Caco-2 (cell line): ENCODE measurements around the gene PIH1D1. TPM values are rescaled to one million over a fixed set of nuclear protein-coding genes. Genes with fewer than 3 reads are reported as not detected.
"Not testable (repeated sequence)": the region's sequence is repeated elsewhere in the genome, so short reads cannot be mapped to it uniquely, and the experiment has no call there.

Experiments
- BruUV-seq: library from RNA; stranded (reverse); fragments of 400-500 nt; replicated peaks from 2 replicates; lab custom pipeline; 2021; lab: Mats Ljungman, UMichigan
- CTCF ChIA-PET: fragments of 300-600 bp; sonication (Branson Sonifier 250); formaldehyde crosslinking; loops from one replicate; lab custom pipeline; 2022; ENCODE audit warnings: antibody characterized with exemption; lab: Charles Lee
- POLR2A ChIA-PET: fragments of 300-600 bp; sonication (Branson Sonifier 250); formaldehyde crosslinking; loops from one replicate; lab custom pipeline; 2022; ENCODE audit warnings: antibody characterized with exemption; lab: Charles Lee
- DNase-seq, 2 experiments: peaks; one replicate each; pipeline versions ENCODE4 v3.0.0 to v3.0.0-alpha.2; 2020 to 2022
- H3K27me3 ChIP-seq: replicated peaks from 2 replicates; pipeline ENCODE4 v1.6.0; 2011; ENCODE audit warnings: low read length; ENCODE audit not compliant: control insufficient read depth, insufficient read depth
- H3K36me3 ChIP-seq: 2 replicates; pipeline ENCODE4 v1.5.1; 2011; ENCODE audit warnings: low read length; ENCODE audit not compliant: control insufficient read depth, insufficient read depth
- H3K4me1 ChIP-seq: fragments of 250-450 bp; sonication (Bioruptor Pico); 2 replicates; pipeline ENCODE4 v1.5.1; 2020; ENCODE audit warnings: mild to moderate bottlenecking
- H3K4me3 ChIP-seq: 2 replicates; pipeline ENCODE4 v1.5.1; 2011; ENCODE audit warnings: low read depth, mild to moderate bottlenecking, control low read depth, low read length
- H3K9me3 ChIP-seq: fragments of 250-450 bp; sonication (Bioruptor Pico); 2 replicates; pipeline ENCODE4 v1.5.1; 2020; ENCODE audit warnings: mild to moderate bottlenecking, moderate library complexity
- H3K27ac Mint-ChIP-seq: one replicate; pipeline ENCODE4 v1.8.0; 2022; ENCODE audit warnings: mixed read lengths; ENCODE audit not compliant: unreplicated experiment
- H3K27me3 Mint-ChIP-seq: one replicate; pipeline ENCODE4 v1.8.0; 2022; ENCODE audit warnings: mixed read lengths; ENCODE audit not compliant: insufficient read depth, unreplicated experiment
- H3K36me3 Mint-ChIP-seq: one replicate; pipeline ENCODE4 v1.8.0; 2022; ENCODE audit warnings: mild to moderate bottlenecking, mixed read lengths; ENCODE audit not compliant: insufficient read depth, unreplicated experiment
- H3K4me1 Mint-ChIP-seq: one replicate; pipeline ENCODE4 v1.8.0; 2022; ENCODE audit warnings: low read depth, mixed read lengths; ENCODE audit not compliant: unreplicated experiment
- H3K4me3 Mint-ChIP-seq: one replicate; pipeline ENCODE4 v1.8.0; 2022; ENCODE audit warnings: mild to moderate bottlenecking, moderate library complexity, mixed read lengths; ENCODE audit not compliant: unreplicated experiment
- H3K9me3 Mint-ChIP-seq: one replicate; pipeline ENCODE4 v1.8.0; 2022; ENCODE audit warnings: mixed read lengths; ENCODE audit not compliant: unreplicated experiment
- intact Hi-C: fragments of 100-400 bp; cut with micrococcal nuclease; formaldehyde crosslinking; loops from one replicate; pipeline ENCODE4 v1.10.0; 2022; ENCODE audit not compliant: unreplicated experiment
- total RNA-seq: library from RNA; stranded (reverse); gene quantifications from 2 replicates; pipeline ENCODE4 v1.2.3, GENCODE V29; 2022
- TF ChIP-seq, protein P1 (sequence below), 2 experiments: fragments of 200-600 bp in 1 of 2; IDR thresholded peaks; 1 replicate in 1 of 2; 2 replicates in 1 of 2; pipeline versions ENCODE4 v1.5.1 to v1.8.0; 2011 to 2022; ENCODE audit warnings: antibody characterized with exemption in 1 of 2, control low read depth in 1 of 2, inconsistent platforms in 1 of 2, low read depth in 1 of 2, low read length in 1 of 2, mild to moderate bottlenecking in 1 of 2, moderate library complexity in 1 of 2; ENCODE audit not compliant: insufficient read depth in 1 of 2, severe bottlenecking in 1 of 2, unreplicated experiment in 1 of 2

The PIH1D1 gene
- total RNA-seq, 1 experiment from 2014 or later, result 150 TPM

DNA sequence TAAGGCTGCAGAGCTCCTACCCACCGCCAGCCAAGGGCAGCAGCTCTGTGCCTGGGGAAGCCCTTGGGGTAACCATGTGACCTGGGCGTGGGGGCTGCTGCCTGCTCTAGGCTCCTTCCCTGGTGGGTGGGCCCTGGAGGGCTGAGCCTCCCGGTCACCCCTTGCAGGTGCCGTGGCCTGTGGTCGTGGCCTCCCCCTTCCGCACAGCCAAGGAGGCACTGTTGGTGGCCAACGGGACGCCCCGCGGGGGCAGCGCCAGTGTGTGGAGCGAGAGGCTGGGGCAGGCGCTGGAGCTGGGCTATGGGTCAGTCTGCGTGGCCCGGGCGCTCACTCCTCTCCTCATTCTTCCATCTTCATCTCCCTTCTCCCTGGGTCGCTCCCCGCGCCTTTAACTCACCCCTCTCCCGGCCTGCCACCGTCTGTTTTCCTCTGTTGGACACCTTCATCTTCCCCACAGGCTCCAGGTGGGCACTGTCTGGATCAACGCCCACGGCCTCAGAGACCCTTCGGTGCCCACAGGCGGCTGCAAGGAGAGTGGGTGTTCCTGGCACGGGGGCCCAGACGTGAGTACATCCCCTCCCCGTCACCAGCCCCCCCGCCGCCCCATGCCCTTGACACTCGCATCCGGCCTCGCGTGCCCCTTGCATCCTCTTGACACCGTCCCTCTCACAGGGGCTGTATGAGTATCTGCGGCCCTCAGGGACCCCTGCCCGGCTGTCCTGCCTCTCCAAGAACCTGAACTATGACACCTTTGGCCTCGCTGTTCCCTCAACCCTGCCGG is 12.5 kb upstream of the PIH1D1 start:
- Mint-ChIP-seq H3K9me3 (no peaks in the 10 kb centered on the region), H3K27me3 (no peaks in the 10 kb centered on the region), H3K27ac (no peak overlapping the region), H3K4me1 (no peaks in the 10 kb centered on the region), H3K36me3 (peaks cover 33% of the 10 kb centered on the region), H3K4me3 (no peak overlapping the region)
- Histone ChIP-seq H3K27me3 (no peaks in the 10 kb centered on the region), H3K36me3 (peaks cover 1% of the 10 kb centered on the region), H3K9me3 (no peaks in the 10 kb centered on the region), H3K4me1 (no peaks in the 10 kb centered on the region), H3K4me3 (no peak overlapping the region)
- intact Hi-C loops, result no loop called here
- no TSS peak for BruUV-seq
- POLR2A ChIA-PET, result no interaction called here
- DNase-seq, result no peak
- TF ChIP-seq, protein P1, sequence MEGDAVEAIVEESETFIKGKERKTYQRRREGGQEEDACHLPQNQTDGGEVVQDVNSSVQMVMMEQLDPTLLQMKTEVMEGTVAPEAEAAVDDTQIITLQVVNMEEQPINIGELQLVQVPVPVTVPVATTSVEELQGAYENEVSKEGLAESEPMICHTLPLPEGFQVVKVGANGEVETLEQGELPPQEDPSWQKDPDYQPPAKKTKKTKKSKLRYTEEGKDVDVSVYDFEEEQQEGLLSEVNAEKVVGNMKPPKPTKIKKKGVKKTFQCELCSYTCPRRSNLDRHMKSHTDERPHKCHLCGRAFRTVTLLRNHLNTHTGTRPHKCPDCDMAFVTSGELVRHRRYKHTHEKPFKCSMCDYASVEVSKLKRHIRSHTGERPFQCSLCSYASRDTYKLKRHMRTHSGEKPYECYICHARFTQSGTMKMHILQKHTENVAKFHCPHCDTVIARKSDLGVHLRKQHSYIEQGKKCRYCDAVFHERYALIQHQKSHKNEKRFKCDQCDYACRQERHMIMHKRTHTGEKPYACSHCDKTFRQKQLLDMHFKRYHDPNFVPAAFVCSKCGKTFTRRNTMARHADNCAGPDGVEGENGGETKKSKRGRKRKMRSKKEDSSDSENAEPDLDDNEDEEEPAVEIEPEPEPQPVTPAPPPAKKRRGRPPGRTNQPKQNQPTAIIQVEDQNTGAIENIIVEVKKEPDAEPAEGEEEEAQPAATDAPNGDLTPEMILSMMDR (IDR thresholded peaks at IDR 0.05; ENCODE audit: insufficient read depth in 1 of 2, low read depth in 1 of 2, low read length in 1 of 2, severe bottlenecking in 1 of 2, unreplicated experiment in 1 of 2), result no peak
- CTCF ChIA-PET, result no interaction called here

DNA sequence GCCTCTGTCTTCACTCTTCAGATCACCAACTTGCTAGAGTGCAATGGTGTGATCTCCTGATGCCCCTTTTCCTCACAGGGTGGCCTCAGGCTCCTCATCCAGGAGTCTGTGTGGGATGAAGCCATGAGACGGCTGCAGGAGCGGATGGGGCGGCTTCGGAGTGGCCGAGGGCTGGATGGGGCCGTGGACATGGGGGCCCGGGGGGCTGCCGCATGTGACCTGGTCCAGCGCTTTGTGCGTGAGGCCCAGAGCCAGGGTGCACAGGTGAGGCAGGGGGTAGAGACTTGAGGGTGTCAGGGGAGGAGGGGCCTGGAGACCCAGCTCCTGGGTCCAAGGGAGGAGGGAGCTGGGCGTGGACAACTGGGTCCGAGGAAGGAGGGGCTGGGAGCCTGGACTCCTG is 10.9 kb upstream of the PIH1D1 start:
- TF ChIP-seq, protein P1 (IDR thresholded peaks at IDR 0.05; ENCODE audit: insufficient read depth in 1 of 2, low read depth in 1 of 2, low read length in 1 of 2, severe bottlenecking in 1 of 2, unreplicated experiment in 1 of 2), result no peak
- intact Hi-C loops, result no loop called here
- no peaks in the 10 kb centered on the region for H3K9me3 Mint-ChIP-seq
- H3K36me3 Mint-ChIP-seq, result peaks cover 26% of the 10 kb centered on the region
- Histone ChIP-seq H3K4me1 (no peaks in the 10 kb centered on the region), H3K36me3 (no peaks in the 10 kb centered on the region; the same call in none of the 2 replicates), H3K4me3 (no peak overlapping the region), H3K27me3 (no peaks in the 10 kb centered on the region), H3K9me3 (no peaks in the 10 kb centered on the region)
- no TSS peak for BruUV-seq
- H3K4me3 Mint-ChIP-seq, result no peak overlapping the region
- DNase-seq, result no peak
- H3K27ac Mint-ChIP-seq, result no peak overlapping the region
- ChIA-PET POLR2A (no interaction called here), CTCF (no interaction called here)
- no peaks in the 10 kb centered on the region for H3K4me1 Mint-ChIP-seq
- no peaks in the 10 kb centered on the region for H3K27me3 Mint-ChIP-seq

DNA sequence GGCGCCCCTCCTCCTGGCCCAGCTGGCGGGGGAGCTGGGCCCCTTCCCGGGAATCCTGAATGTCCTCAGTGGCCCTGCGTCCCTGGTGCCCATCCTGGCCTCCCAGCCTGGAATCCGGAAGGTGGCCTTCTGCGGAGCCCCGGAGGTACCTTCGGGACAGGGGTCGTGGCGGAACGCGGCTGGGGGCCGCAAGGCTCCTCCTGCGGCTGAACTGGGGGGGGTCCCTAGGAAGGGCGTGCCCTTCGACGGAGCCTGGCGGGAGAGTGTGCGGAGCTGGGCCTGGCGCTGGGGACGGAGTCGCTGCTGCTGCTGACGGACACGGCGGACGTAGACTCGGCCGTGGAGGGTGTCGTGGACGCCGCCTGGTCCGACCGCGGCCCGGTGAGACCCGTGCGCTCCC is 10.0 kb upstream of the PIH1D1 start:
- H3K27me3 Mint-ChIP-seq, result no peaks in the 10 kb centered on the region
- no peaks in the 10 kb centered on the region for H3K9me3 Mint-ChIP-seq
- no peak overlapping the region for H3K27ac Mint-ChIP-seq
- TF ChIP-seq, protein P1 (IDR thresholded peaks at IDR 0.05; ENCODE audit: insufficient read depth in 1 of 2, low read depth in 1 of 2, low read length in 1 of 2, severe bottlenecking in 1 of 2, unreplicated experiment in 1 of 2), result no peak
- intact Hi-C loops, result no loop called here
- POLR2A ChIA-PET, result no interaction called here
- H3K4me1 ChIP-seq, result no peaks in the 10 kb centered on the region
- no peak overlapping the region for H3K4me3 Mint-ChIP-seq
- no TSS peak for BruUV-seq
- H3K36me3 ChIP-seq, result no peaks in the 10 kb centered on the region; the same call in none of the 2 replicates
- no peaks in the 10 kb centered on the region for H3K27me3 ChIP-seq
- CTCF ChIA-PET, result no interaction called here
- peaks cover 26% of the 10 kb centered on the region for H3K36me3 Mint-ChIP-seq
- DNase-seq, result no peak
- H3K9me3 ChIP-seq, result no peaks in the 10 kb centered on the region
- H3K4me3 ChIP-seq, result no peak overlapping the region
- no peaks in the 10 kb centered on the region for H3K4me1 Mint-ChIP-seq

DNA sequence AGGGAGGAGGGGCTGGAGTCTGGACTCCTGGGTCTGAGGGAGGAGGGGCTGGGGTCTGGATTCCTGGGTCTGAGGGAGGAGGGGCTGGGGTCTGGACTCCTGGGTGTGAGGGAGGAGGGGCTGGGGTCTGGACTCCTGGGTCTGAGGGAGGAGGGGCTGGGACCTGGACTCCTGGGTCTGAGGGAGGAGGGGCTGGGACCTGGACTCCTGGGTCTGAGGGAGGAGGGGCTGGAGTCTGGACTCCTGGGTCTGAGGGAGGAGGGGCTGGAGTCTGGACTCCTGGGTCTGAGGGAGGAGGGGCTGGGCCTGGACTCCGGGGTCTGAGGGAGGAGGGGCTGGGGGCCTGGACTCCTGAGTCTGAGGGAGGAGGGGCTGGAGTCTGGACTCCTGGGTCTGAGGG is 9.5 kb upstream of the PIH1D1 start:
- DNase-seq, intact Hi-C loops, BruUV-seq, H3K9me3 Mint-ChIP-seq, H3K9me3 ChIP-seq, POLR2A ChIA-PET, H3K4me1 Mint-ChIP-seq, H3K36me3 ChIP-seq, H3K4me1 ChIP-seq, H3K27me3 Mint-ChIP-seq, H3K4me3 ChIP-seq, H3K27me3 ChIP-seq, H3K4me3 Mint-ChIP-seq, H3K27ac Mint-ChIP-seq: not testable (repeated sequence)
- CTCF ChIA-PET, result interaction anchor here (0.7 kb wide), 1 partner anchor 134 kb away, joined by 5 read pairs; no protein-coding TSS in a partner anchor
- peaks cover 26% of the 10 kb centered on the region for H3K36me3 Mint-ChIP-seq
